Stimulated activated naive CD4-positive, alpha-beta T cell treated with Interleukin-2 at 50 U/mL for 16 hours (primary cell): Measurements from ENCODE around the gene NR3C1.

Experiments used
- DNase-seq: peaks from one replicate; lab custom pipeline; 2025; lab: John Stamatoyannopoulos, UW

Gene NR3C1

GRCh38 chr5:143398053-143398355 is 5.5 kb downstream of the NR3C1 start:
- no peak for DNase-seq

DNA sequence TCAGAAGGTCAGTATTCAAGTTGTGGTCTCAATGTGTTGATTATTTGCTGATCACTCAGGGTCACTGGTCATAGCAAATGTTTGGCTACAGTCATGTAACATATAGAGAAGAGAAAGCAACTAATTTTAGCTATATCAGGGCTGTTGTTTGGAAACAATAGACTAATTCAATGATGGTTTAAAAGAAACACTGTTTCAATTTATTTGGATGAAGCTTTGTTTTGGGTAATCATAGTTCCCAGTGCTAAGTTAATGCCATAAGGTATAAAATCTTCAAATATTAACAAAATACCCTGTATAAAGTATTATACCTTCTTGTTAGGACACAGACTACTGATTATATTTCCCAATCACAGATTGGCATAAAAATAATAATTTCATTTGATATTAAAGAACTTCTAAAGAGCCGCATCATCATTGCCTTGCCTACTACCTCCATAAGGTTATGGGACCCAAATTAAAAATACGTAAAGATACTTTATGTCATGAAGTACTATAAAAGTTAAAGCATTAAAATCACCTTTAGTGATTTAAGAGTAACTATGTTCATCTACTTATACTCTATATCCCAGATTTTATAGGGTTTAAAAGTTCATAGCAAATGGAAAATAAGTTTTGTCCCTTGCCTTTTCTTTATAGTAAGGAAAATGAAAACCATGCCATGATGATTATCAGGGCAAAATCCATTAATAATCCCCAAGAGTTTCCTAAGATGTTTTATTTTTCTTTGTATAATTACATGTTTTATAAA is 6.0 kb downstream of the NR3C1 start:
- no peak for DNase-seq

GRCh38 chr5:143396353-143396940 is 7.0 kb downstream of the NR3C1 start:
- DNase-seq: no peak

DNA sequence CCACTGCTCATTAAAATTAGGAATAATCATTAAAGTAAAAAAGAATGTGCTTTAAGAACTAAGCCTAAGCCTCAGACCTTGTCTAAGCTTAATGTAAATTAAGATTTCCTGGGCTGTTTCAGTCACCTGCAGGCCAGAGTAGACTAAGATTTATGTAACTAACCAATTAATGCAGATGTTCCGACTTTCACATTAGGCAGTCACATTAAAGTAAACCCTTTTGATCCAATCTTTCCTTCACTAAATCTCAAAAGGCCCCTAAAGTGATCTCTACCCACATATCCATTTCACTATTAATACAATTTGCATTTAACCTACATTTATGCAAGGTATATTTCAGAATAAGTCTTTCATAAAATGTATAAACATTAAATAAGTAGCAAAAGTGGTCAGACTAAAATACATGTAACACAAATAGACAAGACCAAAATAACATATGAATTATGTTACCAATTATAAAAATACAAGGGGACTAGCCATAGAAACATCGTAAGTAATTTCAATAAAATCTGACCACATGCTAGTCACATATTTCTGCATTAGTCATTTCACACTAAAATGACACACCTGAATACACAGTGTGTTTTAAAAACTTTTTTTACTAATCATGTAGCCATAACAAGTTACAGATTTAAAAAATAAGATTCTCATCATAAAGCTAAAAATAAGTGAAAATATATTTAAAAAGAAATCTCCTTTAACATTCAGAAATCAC is 7.7 kb downstream of the NR3C1 start:
- no peak for DNase-seq

DNA sequence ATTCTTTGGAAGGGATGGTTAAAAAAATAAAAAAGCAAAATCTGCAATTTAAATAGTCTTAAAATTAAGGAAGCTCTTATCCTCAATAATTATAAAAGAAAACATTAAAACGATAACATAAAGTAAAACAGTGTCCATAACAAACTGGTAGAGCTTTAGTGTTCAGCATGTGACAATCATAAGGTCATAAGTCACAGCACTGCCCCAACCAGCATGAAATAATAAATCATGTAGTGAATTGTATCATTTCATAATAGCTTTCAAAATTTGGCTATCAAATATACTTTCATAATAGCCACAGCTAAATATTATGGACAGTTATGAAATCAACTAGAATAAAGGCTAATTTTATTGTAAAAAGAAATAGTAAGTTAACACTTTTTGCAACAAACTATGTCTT is 10.0 kb downstream of the NR3C1 start:
- no peak for DNase-seq

- no peak for DNase-seq
These were observed 12.5 kb downstream of the NR3C1 start for GRCh38 chr5:143390941-143391340.

GRCh38 chr5:143390258-143390657 is 13.2 kb downstream of the NR3C1 start:
- DNase-seq: no peak

- DNase-seq: no peak
These were observed 16.8 kb downstream of the NR3C1 start for GRCh38 chr5:143386725-143387124.

- no peak for DNase-seq
These were observed 18.4 kb downstream of the NR3C1 start for GRCh38 chr5:143384865-143385657.

GRCh38 chr5:143383988-143384387 is 19.5 kb downstream of the NR3C1 start:
- DNase-seq: no peak

DNA sequence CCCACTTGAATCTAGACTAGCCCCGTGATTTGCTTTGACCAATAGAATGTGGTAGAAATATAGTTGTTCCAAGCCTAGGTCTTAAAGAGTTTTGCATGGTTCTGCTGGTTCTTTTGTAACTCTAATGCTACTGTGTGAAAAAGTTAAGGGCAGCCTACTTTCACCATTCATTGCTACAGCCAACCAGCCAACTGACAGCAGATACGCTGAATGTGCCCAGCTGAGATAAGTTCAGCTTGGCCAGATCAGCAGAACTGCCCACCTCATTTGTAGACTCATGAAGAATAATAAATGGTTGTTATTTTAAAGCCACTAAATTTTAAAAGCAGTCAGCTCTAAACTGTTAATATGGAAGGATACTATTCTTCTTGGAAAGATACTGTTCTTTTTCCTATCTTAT is 23.9 kb downstream of the NR3C1 start:
- no peak for DNase-seq

DNA sequence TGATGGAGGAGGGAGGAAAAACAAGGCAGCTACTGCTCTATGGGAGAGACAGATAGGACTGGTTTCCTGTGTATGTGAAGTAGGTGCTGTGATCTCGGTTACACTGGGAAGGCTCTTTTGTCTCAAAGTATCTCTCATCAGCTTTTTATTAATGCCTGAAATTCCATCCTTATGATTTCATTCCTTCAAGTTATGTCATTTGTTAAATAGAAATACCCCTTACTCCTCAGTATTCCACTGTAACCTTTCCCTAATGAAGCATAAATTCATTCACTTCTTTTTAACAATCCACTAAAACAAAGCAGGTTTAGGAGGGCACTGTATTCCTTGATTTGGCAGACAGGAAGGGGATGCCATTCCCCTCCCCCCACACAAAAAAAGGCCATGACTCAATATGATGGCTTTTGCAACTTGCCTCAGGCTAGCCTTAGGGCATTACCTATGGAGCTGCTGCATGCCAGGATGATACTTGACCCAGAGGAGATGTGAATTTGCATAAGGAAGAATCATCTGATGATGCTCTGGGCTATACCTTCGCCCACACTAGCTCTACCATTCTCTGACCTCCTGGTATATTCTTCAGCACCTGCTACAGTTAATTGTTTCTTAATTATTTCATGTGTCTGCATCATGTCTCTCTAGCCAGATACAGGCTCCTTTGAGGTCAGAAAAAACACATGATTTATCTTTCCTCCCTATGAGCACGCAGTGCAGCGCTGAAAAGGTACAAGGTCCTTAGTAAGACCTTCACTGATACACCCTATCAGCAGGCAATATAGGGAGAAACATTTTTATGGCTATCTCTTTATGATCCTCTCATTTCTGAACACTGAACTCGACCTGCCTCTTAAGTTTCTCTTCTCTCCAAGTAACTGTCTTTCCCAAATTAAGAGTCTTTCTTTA is 26.3 kb downstream of the NR3C1 start:
- no peak for DNase-seq

DNA sequence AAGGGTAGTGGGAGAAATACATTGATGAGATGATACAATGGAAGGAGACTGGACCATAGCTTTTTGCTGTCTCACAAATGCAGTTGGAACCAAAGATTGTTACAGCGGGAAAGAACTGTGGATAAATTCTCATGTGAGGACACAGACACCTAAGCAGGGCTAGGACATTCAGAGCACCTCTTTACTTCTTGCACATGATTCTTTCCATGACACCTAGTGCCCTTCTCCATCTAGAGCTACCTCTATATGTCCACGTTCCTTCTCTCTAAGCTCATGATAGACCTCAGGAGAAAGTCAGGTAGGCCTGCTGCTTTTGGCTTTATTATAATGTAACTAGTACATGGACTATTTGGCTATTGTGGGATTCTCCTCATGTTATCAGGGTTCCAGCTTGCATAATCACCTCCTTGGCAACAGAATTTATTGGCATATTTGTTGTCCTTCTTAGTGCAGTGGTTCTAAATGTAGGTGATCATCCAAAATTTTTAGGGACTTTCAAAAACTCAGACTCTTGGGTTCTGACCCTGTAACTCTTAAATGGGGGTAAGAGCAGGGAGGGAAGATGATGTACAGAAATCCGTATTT is 27.2 kb downstream of the NR3C1 start:
- DNase-seq: no peak

DNA sequence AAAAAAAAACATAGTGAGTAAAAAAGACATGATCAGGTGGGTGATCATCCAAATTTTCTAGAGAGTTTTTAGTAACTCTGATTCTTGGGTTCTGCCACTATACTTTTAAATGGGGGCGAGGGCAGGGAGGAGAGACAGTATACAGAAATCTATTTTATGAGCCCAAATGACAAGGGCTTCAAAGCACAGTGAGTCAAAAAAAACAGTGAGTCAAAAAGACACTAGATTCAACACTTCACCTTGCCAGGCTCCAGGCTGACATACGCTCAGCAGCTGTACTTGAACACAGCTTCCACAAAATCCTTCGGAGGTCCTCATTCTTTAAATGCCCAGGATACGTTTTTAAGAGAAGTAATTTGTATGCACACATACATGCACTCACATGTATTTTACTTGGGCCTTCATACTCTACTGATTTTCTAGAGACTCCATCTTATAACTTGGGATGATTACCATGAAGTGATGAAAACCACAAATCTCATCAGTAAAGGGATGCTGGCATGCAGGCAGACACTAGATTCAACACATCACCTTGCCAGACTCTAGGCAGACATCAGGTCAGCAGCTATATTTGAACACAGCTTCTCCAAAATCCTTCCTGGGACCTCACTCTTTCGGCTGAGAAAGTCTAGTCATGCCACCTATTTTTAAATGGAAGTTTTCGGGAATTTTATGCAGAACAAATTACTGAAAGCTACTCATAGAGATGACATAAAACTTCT is 28.8 kb downstream of the NR3C1 start:
- no peak for DNase-seq

DNA sequence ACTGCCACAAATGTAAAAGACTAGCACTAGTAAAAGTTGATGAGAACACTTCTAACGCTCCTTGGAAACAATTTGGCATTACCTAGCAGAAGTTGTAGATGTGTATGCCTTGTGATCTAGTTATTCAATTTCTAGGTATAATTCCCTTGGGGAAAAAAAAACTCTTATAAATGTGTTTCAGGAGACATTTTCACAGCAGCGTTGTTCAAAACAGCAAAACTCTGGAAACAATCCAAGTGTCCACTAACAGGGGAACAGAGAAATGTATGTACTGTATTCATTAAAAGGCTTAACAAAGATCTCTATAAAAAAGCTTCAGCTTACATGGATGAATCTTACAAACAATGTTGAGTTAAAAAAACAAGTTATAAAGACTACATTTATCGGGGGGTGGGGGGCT is 30.4 kb downstream of the NR3C1 start:
- no peak for DNase-seq

DNA sequence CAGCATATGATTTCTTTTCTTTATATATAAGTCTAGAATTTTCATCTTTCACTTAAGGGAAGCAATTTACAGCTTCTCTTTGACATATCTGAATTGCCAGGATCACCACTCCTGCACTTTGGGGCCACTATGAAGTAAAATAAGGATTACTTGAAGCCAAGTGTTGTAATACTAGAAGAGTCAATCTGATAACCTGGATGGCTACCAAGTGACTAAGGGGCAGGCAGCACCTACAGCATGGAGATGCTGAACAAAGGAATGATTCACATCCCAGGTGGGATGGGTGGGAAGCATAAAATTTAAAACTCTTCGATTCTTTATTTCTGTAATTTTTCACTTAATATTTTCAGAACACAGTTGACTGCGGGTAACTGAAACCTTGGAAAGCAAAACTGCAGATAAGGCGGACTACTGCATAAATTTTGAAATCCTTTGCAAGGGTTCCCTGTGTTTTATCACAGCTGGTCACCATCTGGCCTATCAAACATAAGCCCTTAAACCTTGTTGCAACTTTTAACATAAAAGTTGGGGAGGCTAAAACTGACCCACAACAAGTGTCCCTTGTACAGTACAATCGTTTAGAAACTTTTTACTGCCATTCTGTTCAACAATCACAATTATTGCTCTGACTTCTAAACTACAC is 31.2 kb downstream of the NR3C1 start:
- DNase-seq: no peak

GRCh38 chr5:143370440-143370839 is 33.0 kb downstream of the NR3C1 start:
- no peak for DNase-seq

- DNase-seq: no peak
These were observed 39.4 kb downstream of the NR3C1 start for GRCh38 chr5:143364061-143364460.

DNA sequence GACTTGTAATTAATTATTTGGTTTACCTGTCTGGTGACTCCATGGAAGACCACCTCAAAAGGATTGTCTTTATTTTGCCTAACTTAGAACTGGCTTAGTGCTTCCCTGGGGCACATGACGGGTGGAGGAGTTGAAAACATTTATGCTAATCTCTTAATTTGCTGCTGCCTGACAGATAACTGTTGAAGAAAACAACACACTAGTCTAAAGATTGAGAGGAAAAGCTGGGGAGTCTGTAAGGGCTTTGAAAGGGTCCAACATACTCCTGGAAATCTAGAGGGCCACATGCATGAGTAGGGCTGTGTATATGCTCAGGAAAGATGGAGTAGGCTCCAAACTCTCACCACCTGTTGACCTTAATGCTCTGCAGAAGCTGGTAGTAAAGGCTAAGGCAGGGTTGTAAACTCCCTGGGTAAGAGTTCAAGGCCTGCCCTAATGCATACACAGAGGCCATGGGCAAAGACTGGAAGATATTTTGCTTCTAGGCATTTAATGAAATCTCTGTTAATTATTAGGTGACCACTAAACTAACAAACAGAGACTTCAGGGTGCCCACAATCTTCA is 40.7 kb downstream of the NR3C1 start:
- no peak for DNase-seq

DNA sequence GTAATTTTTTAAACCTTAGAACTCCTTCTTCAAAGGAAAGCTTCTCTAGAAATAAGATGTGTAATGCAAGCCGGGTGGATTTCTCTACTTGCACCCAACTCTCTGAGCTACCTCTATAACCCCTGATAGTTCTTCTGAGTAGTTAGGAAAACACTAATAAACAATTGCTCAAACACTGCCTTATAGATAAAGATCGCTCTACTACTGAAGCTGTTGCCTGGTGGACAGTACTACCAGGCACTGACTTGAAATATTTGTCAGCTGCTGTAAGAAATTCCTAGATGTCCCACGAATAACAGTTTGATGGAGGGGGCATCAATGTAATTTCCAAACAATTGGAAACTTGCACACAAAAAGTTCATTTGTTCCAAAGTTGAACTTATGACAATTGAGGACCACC is 42.0 kb downstream of the NR3C1 start:
- no peak for DNase-seq
